GOT3 (cell line): ENCODE data around the gene ZNF585A.
"Not testable (repeated sequence)": the region's sequence is repeated elsewhere in the genome, so short reads cannot be mapped to it uniquely, and the experiment has no call there.

Experiments used
- DNase-seq: peaks from one replicate; lab custom pipeline; 2025; ENCODE audit warnings: mixed read lengths; lab: John Stamatoyannopoulos, UW

ZNF585A gene

GRCh38 chr19:37172368-37173366 is at the start of gene ZNF585A:
Gene ZNF585A (minus strand): TSS chr19:37172695. CDS start chr19:37169910, 2,785 bp downstream.
- peak; percentile 47 for DNase-seq

GRCh38 chr19:37221136-37221535 is 48.6 kb upstream of the ZNF585A start:
- DNase-seq, result no peak

GRCh38 chr19:37220383-37220782 is 47.9 kb upstream of the ZNF585A start:
- DNase-seq, result no peak

- no peak for DNase-seq
Observed at GRCh38 chr19:37218592-37218935, 46.1 kb upstream of the ZNF585A start.

- peak; percentile 66 for DNase-seq
Observed at GRCh38 chr19:37217775-37218591, 45.5 kb upstream of the ZNF585A start, which contains the start of gene ZNF383. Gene ZNF383 (plus strand): TSS chr19:37218214. CDS start chr19:37230454, 12,240 bp downstream.

- no peak for DNase-seq
Observed at GRCh38 chr19:37217480-37217774, 44.9 kb upstream of the ZNF585A start.

- DNase-seq, result no peak
Observed at GRCh38 chr19:37197768-37198167, 25.3 kb upstream of the ZNF585A start.

GRCh38 chr19:37197115-37197514 is 24.6 kb upstream of the ZNF585A start:
- DNase-seq, result not testable (repeated sequence)

GRCh38 chr19:37195248-37195647 is 22.8 kb upstream of the ZNF585A start:
- DNase-seq, result not testable (repeated sequence)

- not testable (repeated sequence) for DNase-seq
Observed at GRCh38 chr19:37186071-37186470, 13.6 kb upstream of the ZNF585A start.

- DNase-seq, result no peak
Observed at GRCh38 chr19:37165635-37166034, 6.9 kb downstream of the ZNF585A start.

GRCh38 chr19:37160153-37160552 is 12.3 kb downstream of the ZNF585A start:
- no peak for DNase-seq

GRCh38 chr19:37148214-37148613 is 24.3 kb downstream of the ZNF585A start:
- DNase-seq, result no peak

GRCh38 chr19:37136111-37136510 is 36.4 kb downstream of the ZNF585A start:
- DNase-seq, result no peak

- no peak for DNase-seq
Observed at GRCh38 chr19:37128821-37129177, 43.7 kb downstream of the ZNF585A start.

- no peak for DNase-seq
Observed at GRCh38 chr19:37127999-37128820, 44.3 kb downstream of the ZNF585A start.

GRCh38 chr19:37122093-37122492 is 50.4 kb downstream of the ZNF585A start:
- not testable (repeated sequence) for DNase-seq

- DNase-seq, result no peak
Observed at GRCh38 chr19:37114001-37114400, 58.5 kb downstream of the ZNF585A start.

GRCh38 chr19:37111753-37112152 is 60.7 kb downstream of the ZNF585A start:
- DNase-seq, result not testable (repeated sequence)

GRCh38 chr19:37104135-37104534 is 68.4 kb downstream of the ZNF585A start:
- DNase-seq, result not testable (repeated sequence)

- no peak for DNase-seq
Observed at GRCh38 chr19:37098570-37098969, 73.9 kb downstream of the ZNF585A start.

- DNase-seq, result no peak
Observed at GRCh38 chr19:37095859-37096258, 76.6 kb downstream of the ZNF585A start.
